GM19240 (cell line): ENCODE data around the gene LCN10.
A peak's percentile ranks its signal among the peaks of the same experiment; 100 is the strongest.

ENCODE experiments used
- DNase-seq: peaks from one replicate; pipeline ENCODE4 v3.0.0; 2011; ENCODE audit warnings: low spot score; ENCODE audit not compliant: insufficient read length

Gene LCN10

GRCh38 chr9:136740491-136740890 lies 2.2 kb downstream of the LCN10 start:
- DNase-seq, result no peak

- no peak for DNase-seq
Observed at GRCh38 chr9:136740069-136740468, 2.7 kb downstream of the LCN10 start.

GRCh38 chr9:136739509-136739908 lies 3.2 kb downstream of the LCN10 start:
- no peak for DNase-seq

GRCh38 chr9:136738960-136739359 lies 3.8 kb downstream of the LCN10 start:
- DNase-seq, result no peak

- DNase-seq, result no peak
Observed at GRCh38 chr9:136735812-136736480, 6.8 kb downstream of the LCN10 start.

- DNase-seq, result no peak
Observed at GRCh38 chr9:136734837-136735496, 7.8 kb downstream of the LCN10 start.

GRCh38 chr9:136733611-136734010 lies 9.1 kb downstream of the LCN10 start:
- DNase-seq, result no peak

GRCh38 chr9:136732444-136733178 lies 10.1 kb downstream of the LCN10 start:
- no peak for DNase-seq

GRCh38 chr9:136729926-136730325 lies 12.8 kb downstream of the LCN10 start:
- DNase-seq, result no peak

GRCh38 chr9:136729144-136729543 lies 13.6 kb downstream of the LCN10 start:
- no peak for DNase-seq

- no peak for DNase-seq
Observed at GRCh38 chr9:136728548-136729123, 14.1 kb downstream of the LCN10 start.

GRCh38 chr9:136728080-136728547 lies 14.6 kb downstream of the LCN10 start:
- peak; percentile 92 for DNase-seq

- peak; percentile 81 for DNase-seq
Observed at GRCh38 chr9:136726631-136727191, 16.0 kb downstream of the LCN10 start.

- no peak for DNase-seq
Observed at GRCh38 chr9:136726118-136726517, 16.6 kb downstream of the LCN10 start.

- no peak for DNase-seq
Observed at GRCh38 chr9:136725612-136726011, 17.1 kb downstream of the LCN10 start.

GRCh38 chr9:136724772-136725171 lies 18.0 kb downstream of the LCN10 start:
- DNase-seq, result no peak

GRCh38 chr9:136723989-136724388 lies 18.8 kb downstream of the LCN10 start:
- no peak for DNase-seq

GRCh38 chr9:136723362-136723976 lies 19.3 kb downstream of the LCN10 start:
- no peak for DNase-seq

GRCh38 chr9:136722969-136723356 lies 19.8 kb downstream of the LCN10 start:
- DNase-seq, result no peak

- no peak for DNase-seq
Observed at GRCh38 chr9:136722093-136722968, 20.4 kb downstream of the LCN10 start.
